IPS-18c (cell line): ENCODE results near the gene ICAM1.

Experiments
- H3K4me3 ChIP-seq: 2 replicates; pipeline ENCODE4 v1.7.0; 2013; ENCODE audit warnings: low read depth, mild to moderate bottlenecking, low read length, moderate library complexity; ENCODE audit not compliant: insufficient read depth
- H3K9me3 ChIP-seq: one replicate; pipeline ENCODE4 v1.6.1; 2013; ENCODE audit warnings: mild to moderate bottlenecking, low read length, moderate library complexity; ENCODE audit not compliant: control insufficient read depth, insufficient read depth

The ICAM1 gene

GRCh38 chr19:10299545-10300458 lies 28.9 kb downstream of the ICAM1 start:
- H3K4me3 ChIP-seq: no peak overlapping the region
- H3K9me3 ChIP-seq: peaks cover 2% of the 10 kb centered on the region

- Histone ChIP-seq H3K4me3 (no peak overlapping the region), H3K9me3 (no peaks in the 10 kb centered on the region)
Measured at GRCh38 chr19:10305139-10305806, 34.4 kb downstream of the ICAM1 start.

- H3K4me3 ChIP-seq: no peak overlapping the region
- H3K9me3 ChIP-seq: no peaks in the 10 kb centered on the region
Measured at GRCh38 chr19:10306327-10306726, 35.4 kb downstream of the ICAM1 start.

- no peak within 1 kb of the TSS for H3K4me3 ChIP-seq
- no peaks in the 10 kb centered on the region for H3K9me3 ChIP-seq
Measured at GRCh38 chr19:10309423-10309822, 38.5 kb downstream of the ICAM1 start, which contains the start of gene ZGLP1. TSS of gene ZGLP1 (minus strand) at chr19:10309815.

- peak within 1 kb of the TSS; percentile 76 for H3K4me3 ChIP-seq
Measured at GRCh38 chr19:10315335-10316214, 44.7 kb downstream of the ICAM1 start, which contains the start of gene FDX2. TSS of gene FDX2 (minus strand) at chr19:10316015. CDS start at chr19:10315996, 19 bp downstream.

GRCh38 chr19:10316229-10317044 lies 45.5 kb downstream of the ICAM1 start:
- H3K4me3 ChIP-seq: no peak overlapping the region; the same call in 1 of the 2 replicates
- no peaks in the 10 kb centered on the region for H3K9me3 ChIP-seq

More at GRCh38 chr19:10315335-10316214, 44.7 kb downstream of the ICAM1 start, which contains the start of gene FDX2:
- no peaks in the 10 kb centered on the region for H3K9me3 ChIP-seq

GRCh38 chr19:10317045-10317856 lies 46.3 kb downstream of the ICAM1 start:
- H3K9me3 ChIP-seq: no peaks in the 10 kb centered on the region
- H3K4me3 ChIP-seq: no peak overlapping the region

- Histone ChIP-seq H3K4me3 (no peak overlapping the region), H3K9me3 (no peaks in the 10 kb centered on the region)
Measured at GRCh38 chr19:10317857-10318462, 47.0 kb downstream of the ICAM1 start.

GRCh38 chr19:10318807-10319682 lies 48.1 kb downstream of the ICAM1 start:
- no peaks in the 10 kb centered on the region for H3K9me3 ChIP-seq
- H3K4me3 ChIP-seq: no peak overlapping the region

- Histone ChIP-seq H3K9me3 (no peaks in the 10 kb centered on the region), H3K4me3 (no peak overlapping the region)
Measured at GRCh38 chr19:10320602-10321416, 49.9 kb downstream of the ICAM1 start.

GRCh38 chr19:10321417-10321797 lies 50.5 kb downstream of the ICAM1 start:
- Histone ChIP-seq H3K4me3 (no peak overlapping the region), H3K9me3 (no peaks in the 10 kb centered on the region)

GRCh38 chr19:10321874-10322835 lies 51.2 kb downstream of the ICAM1 start:
- H3K4me3 ChIP-seq: no peak overlapping the region

GRCh38 chr19:10325732-10326131 lies 54.8 kb downstream of the ICAM1 start:
- no peak overlapping the region for H3K4me3 ChIP-seq

More at GRCh38 chr19:10321874-10322835, 51.2 kb downstream of the ICAM1 start:
- no peaks in the 10 kb centered on the region for H3K9me3 ChIP-seq

More at GRCh38 chr19:10325732-10326131, 54.8 kb downstream of the ICAM1 start:
- H3K9me3 ChIP-seq: no peaks in the 10 kb centered on the region
